Measurements from ENCODE around the gene GRIFIN. TPM values are rescaled to one million over a fixed set of nuclear protein-coding genes. Genes with fewer than 3 reads are reported as not detected.

Gene GRIFIN, protein sequence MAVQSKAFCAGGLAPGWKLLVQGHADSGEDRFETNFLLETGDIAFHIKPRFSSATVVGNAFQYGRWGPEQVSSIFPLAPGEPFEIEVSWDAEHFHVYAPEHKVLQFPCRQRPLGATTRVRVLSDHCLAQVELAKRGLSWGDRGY
- not detected in 2 replicates for total RNA-seq

DNA sequence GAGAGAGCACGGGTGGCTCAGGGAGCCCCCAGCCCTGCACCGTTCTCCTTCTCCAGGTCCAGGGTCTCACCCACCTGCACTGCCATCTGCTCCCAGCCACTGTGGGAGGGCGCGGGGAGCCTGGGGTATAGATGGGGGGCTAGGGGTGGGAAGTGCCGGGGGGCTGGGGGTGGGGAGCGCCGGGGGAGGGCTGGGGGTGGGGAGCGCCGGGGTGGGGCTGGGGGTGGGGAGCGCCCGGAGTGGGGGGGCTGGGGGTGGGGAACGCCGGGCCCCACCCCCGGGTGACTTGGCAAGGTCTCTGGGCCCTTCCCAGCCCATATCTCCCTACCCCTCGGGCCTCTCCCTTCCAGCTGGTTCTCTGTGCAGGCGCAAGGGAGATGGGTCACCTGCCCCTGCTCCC, at the start of gene GRIFIN:
Gene GRIFIN, minus strand, starts transcription at position 101 of the 400 bp plus-strand sequence. Its CDS starts 15 bp downstream, at position 86.
- no peaks in the 10 kb centered on the region for H3K9me3 ChIP-seq (ENCODE audit: low read depth, low read length)
- H3K79me2 ChIP-seq (ENCODE audit: insufficient read depth, low read length), result no peaks in the 10 kb centered on the region
- H3K4me1 ChIP-seq (ENCODE audit: insufficient read depth, low read length), result peaks cover 14% of the 10 kb centered on the region
- H2AFZ ChIP-seq (ENCODE audit: low read length), result no peak within 1 kb of the TSS
- TF ChIP-seq, protein P1, sequence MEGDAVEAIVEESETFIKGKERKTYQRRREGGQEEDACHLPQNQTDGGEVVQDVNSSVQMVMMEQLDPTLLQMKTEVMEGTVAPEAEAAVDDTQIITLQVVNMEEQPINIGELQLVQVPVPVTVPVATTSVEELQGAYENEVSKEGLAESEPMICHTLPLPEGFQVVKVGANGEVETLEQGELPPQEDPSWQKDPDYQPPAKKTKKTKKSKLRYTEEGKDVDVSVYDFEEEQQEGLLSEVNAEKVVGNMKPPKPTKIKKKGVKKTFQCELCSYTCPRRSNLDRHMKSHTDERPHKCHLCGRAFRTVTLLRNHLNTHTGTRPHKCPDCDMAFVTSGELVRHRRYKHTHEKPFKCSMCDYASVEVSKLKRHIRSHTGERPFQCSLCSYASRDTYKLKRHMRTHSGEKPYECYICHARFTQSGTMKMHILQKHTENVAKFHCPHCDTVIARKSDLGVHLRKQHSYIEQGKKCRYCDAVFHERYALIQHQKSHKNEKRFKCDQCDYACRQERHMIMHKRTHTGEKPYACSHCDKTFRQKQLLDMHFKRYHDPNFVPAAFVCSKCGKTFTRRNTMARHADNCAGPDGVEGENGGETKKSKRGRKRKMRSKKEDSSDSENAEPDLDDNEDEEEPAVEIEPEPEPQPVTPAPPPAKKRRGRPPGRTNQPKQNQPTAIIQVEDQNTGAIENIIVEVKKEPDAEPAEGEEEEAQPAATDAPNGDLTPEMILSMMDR (IDR thresholded peaks at IDR 0.05; ENCODE audit: extremely low read depth, low read depth, low read length), result no peak
- no peaks in the 10 kb centered on the region for H4K20me1 ChIP-seq (ENCODE audit: insufficient read depth, low read length)
- peak; percentile 51 for DNase-seq (ENCODE audit: insufficient read length, low spot score, missing footprints)
- no peak within 1 kb of the TSS for H3K4me2 ChIP-seq (ENCODE audit: insufficient read depth, low read length)
- no peaks in the 10 kb centered on the region for H3K36me3 ChIP-seq (ENCODE audit: insufficient read depth, low read length)
- no peak within 1 kb of the TSS for H3K4me3 ChIP-seq (ENCODE audit: insufficient read depth, low read length)
- no peaks in the 10 kb centered on the region for H3K27me3 ChIP-seq (ENCODE audit: insufficient read depth, low read length)
- no peak within 1 kb of the TSS for H3K27ac ChIP-seq (ENCODE audit: low read depth, low read length)

DNA sequence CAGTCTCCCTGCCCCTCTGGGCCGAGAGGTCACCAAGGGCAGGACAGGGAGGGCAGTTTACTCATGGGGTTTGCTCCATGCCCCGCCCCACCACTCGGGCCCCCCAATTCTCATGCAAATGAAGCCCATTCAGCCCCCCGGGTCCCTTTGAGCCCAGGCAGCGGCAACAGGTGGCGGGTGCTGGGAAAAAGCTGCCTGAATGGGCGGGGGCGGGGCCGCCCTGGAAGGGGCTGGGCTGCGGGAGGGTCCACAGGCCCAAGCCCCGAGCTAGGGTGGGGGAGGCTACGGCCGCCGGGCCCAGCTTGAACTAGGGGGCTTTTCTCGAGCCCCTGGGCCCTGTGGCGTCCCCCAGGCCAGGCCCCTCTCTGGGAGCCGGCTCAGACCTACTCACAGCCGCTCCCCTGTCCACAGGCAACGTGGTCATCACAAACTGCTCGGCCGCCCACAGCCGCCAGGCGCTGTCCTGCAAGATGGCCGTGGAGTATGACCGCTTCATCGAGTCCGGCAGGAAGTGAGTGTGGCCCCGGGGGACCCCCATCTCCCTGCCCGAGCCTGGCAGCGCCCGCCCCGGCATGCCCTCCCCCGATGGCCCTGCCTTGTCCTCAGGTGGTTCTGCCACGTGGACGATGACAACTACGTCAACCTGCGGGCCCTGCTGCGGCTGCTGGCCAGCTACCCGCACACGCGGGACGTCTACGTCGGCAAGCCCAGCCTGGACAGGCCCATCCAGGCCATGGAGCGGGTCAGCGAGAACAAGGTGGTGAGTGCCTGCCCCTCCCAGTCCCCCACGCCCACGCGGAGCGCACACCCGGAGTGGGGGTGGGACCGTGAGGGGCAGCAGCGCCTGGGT, 48.8 kb upstream of the GRIFIN start:
- Histone ChIP-seq H3K27me3 (ENCODE audit: insufficient read depth, low read length) (no peaks in the 10 kb centered on the region), H3K9me3 (ENCODE audit: low read depth, low read length) (no peaks in the 10 kb centered on the region), H3K4me2 (ENCODE audit: insufficient read depth, low read length) (no peak overlapping the region), H3K36me3 (ENCODE audit: insufficient read depth, low read length) (peaks cover 22% of the 10 kb centered on the region), H3K4me1 (ENCODE audit: insufficient read depth, low read length) (peaks cover 56% of the 10 kb centered on the region), H3K4me3 (ENCODE audit: insufficient read depth, low read length) (no peak overlapping the region), H4K20me1 (ENCODE audit: insufficient read depth, low read length) (peaks cover 61% of the 10 kb centered on the region), H2AFZ (ENCODE audit: low read length) (no peak overlapping the region), H3K79me2 (ENCODE audit: insufficient read depth, low read length) (peaks cover 36% of the 10 kb centered on the region), H3K27ac (ENCODE audit: low read depth, low read length) (no peak overlapping the region)
- TF ChIP-seq, protein P1 (IDR thresholded peaks at IDR 0.05; ENCODE audit: extremely low read depth, low read depth, low read length), result no peak
- DNase-seq (ENCODE audit: insufficient read length, low spot score, missing footprints), result no peak

DNA sequence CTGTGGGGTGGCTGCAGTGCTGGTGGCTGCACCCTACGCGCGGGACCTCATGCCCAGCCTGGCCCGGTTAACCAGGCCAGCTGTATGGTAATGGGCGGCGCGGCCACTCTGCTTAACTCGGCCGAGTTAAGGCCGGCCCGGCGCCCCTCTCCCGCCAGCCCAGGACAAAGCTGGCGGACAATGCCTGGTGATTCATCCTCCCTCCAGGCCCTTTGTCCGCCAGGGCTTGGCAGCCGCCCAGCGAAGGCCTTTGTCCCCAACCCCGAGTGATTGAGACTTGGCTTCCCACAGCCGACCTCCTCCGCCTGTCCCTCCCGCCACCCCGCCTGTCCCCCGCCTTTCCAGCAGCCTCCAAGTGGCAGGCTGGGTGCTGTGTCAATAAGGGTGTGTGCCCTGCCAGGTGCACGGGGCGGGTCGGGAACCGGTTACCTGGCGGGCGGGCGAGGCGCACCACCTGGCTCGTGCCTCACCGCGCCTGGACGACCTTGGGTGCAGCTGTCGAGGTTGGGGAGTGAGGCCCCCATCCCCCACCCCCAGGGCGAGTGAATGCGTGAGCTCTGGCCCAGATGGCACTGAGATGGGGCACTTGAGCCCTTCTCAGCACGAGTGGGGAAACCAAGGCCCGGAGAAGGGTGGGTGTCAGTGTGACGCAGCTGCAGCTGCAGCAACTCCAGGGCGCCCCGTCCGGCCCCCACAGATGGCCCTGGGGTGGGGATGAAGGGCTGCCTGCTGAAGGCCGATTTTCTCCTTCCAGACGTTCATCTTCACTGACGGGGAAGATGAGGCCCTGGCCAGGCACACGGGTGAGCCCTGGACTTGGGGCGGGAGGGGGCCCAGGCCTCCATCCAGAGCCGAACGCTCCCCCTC, 48.0 kb upstream of the GRIFIN start:
- H3K27me3 ChIP-seq (ENCODE audit: insufficient read depth, low read length), result no peaks in the 10 kb centered on the region
- DNase-seq (ENCODE audit: insufficient read length, low spot score, missing footprints), result peak; percentile 96
- peak overlapping the region; percentile 96 for H3K4me2 ChIP-seq (ENCODE audit: insufficient read depth, low read length)
- peaks cover 22% of the 10 kb centered on the region for H3K36me3 ChIP-seq (ENCODE audit: insufficient read depth, low read length)
- H3K4me1 ChIP-seq (ENCODE audit: insufficient read depth, low read length), result peaks cover 50% of the 10 kb centered on the region
- H2AFZ ChIP-seq (ENCODE audit: low read length), result no peak overlapping the region
- H3K79me2 ChIP-seq (ENCODE audit: insufficient read depth, low read length), result peaks cover 36% of the 10 kb centered on the region
- no peaks in the 10 kb centered on the region for H3K9me3 ChIP-seq (ENCODE audit: low read depth, low read length)
- H3K27ac ChIP-seq (ENCODE audit: low read depth, low read length), result peak overlapping the region; percentile 49
- H3K4me3 ChIP-seq (ENCODE audit: insufficient read depth, low read length), result peak overlapping the region; percentile 88
- TF ChIP-seq, protein P1 (IDR thresholded peaks at IDR 0.05; ENCODE audit: extremely low read depth, low read depth, low read length), result no peak
- H4K20me1 ChIP-seq (ENCODE audit: insufficient read depth, low read length), result peaks cover 61% of the 10 kb centered on the region
